GM19240 (cell line): ENCODE results near the gene LRP1.

Experiments used
- DNase-seq: peaks from one replicate; pipeline ENCODE4 v3.0.0; 2011; ENCODE audit warnings: low spot score; ENCODE audit not compliant: insufficient read length

Gene LRP1

GRCh38 chr12:57173683-57174082 is 45.4 kb downstream of the LRP1 start:
- DNase-seq: no peak

GRCh38 chr12:57175428-57176138 is 47.3 kb downstream of the LRP1 start:
- no peak for DNase-seq

GRCh38 chr12:57176139-57176477 is 47.8 kb downstream of the LRP1 start:
- DNase-seq: no peak

- no peak for DNase-seq
These were observed 48.6 kb downstream of the LRP1 start for GRCh38 chr12:57176846-57177245.

- DNase-seq: no peak
These were observed 49.1 kb downstream of the LRP1 start for GRCh38 chr12:57177354-57177753.

- DNase-seq: no peak
These were observed 49.9 kb downstream of the LRP1 start for GRCh38 chr12:57178213-57178612.

- no peak for DNase-seq
These were observed 51.2 kb downstream of the LRP1 start for GRCh38 chr12:57179331-57180086.

- no peak for DNase-seq
These were observed 52.2 kb downstream of the LRP1 start for GRCh38 chr12:57180321-57180989.

GRCh38 chr12:57181072-57181471 is 52.8 kb downstream of the LRP1 start:
- no peak for DNase-seq

GRCh38 chr12:57181561-57182155 is 53.4 kb downstream of the LRP1 start:
- DNase-seq: no peak

- DNase-seq: peak; percentile 100
These were observed 54.8 kb downstream of the LRP1 start for GRCh38 chr12:57182918-57183575.

- no peak for DNase-seq
These were observed 55.8 kb downstream of the LRP1 start for GRCh38 chr12:57183939-57184725.

GRCh38 chr12:57185403-57185802 is 57.1 kb downstream of the LRP1 start:
- no peak for DNase-seq

- no peak for DNase-seq
These were observed 57.7 kb downstream of the LRP1 start for GRCh38 chr12:57185906-57186508.

GRCh38 chr12:57187222-57188089 is 59.2 kb downstream of the LRP1 start:
- no peak for DNase-seq

GRCh38 chr12:57188090-57188425 is 59.8 kb downstream of the LRP1 start:
- no peak for DNase-seq

GRCh38 chr12:57190037-57190436 is 61.8 kb downstream of the LRP1 start:
- no peak for DNase-seq

GRCh38 chr12:57190821-57191220 is 62.5 kb downstream of the LRP1 start:
- no peak for DNase-seq

GRCh38 chr12:57191410-57191809 is 63.1 kb downstream of the LRP1 start:
- DNase-seq: no peak

GRCh38 chr12:57192920-57193319 is 64.6 kb downstream of the LRP1 start:
- DNase-seq: no peak
